HG02623 (cell line): Measurements from ENCODE around the gene RPS21.
A peak's percentile ranks its signal among the peaks of the same experiment; 100 is the strongest.

ENCODE experiments used
- ATAC-seq: cut with Tn5 transposase; IDR thresholded peaks from one replicate; pipeline ENCODE4 v1.9.1; 2021; ENCODE audit warnings: moderate library complexity; ENCODE audit not compliant: unreplicated experiment

Gene RPS21

DNA sequence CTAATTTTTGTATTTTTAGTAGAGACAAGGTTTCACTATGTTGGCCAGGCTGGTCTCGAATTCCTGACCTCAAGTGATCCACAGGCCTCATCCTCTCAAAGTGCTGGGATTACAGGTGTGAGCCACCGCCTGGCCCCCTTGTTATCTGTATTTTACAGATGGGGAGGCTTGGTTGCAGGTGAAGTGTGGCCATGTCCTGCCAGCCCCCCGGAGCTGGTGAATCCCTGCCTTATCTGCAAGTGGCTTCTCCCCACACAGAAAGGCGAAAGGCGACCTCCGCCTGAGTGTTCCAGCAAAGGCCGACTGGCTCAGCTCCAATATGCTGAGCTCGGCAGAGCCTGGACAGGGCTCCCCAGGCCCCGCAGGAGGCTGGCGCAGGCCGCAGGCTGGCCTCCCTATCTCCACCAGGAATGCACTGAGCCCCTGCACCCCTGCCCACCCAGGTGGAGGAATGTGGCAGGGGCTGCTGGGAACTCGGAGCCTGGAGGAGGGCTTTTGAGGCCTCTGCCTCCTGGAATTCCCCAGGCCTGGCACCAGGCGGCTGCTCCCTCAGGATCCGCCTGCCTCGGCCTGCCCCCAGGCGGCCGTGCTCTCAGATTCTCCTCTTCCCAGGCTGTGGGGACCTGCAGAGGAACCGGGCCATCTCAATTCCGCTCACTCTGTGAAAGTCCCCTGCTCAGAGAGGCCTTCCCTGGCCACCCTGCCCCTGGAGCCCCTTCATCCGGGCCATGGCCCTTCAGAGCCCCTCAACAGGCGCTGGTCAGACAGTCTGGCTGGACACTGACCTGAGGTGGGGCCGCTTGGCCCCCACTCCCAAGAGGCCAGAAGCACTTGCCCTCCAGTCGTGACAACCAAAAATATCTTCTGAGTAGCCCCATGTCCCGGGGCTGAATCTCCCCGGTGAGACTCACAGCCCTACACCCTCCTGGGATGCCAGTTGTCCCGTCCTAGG is 10.5 kb upstream of the RPS21 start:
- no peak for ATAC-seq

- ATAC-seq: no peak
These were observed 9.8 kb upstream of the RPS21 start for GRCh38 chr20:62377064-62377461.

DNA sequence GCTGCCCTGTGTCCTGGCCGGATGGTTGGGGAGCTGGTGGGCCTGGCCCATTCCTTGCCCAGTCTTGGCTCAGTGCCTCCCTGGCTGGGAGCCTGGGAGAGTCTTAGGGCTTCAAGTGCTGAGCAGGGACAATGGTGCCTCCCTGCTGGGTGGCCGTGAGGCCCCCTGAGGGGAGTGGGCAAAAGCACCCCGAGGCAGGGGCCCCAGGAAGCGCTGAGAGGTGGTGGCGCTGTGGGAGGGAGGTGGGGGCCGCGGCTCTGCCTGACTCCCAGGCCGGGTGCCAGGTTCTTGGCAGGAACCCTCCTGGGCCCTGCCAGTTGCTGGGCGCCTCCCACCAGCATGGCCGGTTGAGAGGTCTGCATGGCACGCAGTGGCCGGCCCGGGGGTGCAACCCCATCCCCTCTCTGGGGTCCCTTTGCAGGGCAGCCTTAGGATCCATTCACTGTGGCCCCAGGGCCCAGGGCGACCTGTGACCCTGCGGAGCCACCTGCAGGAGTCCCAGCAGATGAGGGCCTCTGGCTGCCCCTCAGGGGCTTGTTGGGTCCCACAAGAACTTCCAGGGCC is 9.2 kb upstream of the RPS21 start:
- no peak for ATAC-seq

DNA sequence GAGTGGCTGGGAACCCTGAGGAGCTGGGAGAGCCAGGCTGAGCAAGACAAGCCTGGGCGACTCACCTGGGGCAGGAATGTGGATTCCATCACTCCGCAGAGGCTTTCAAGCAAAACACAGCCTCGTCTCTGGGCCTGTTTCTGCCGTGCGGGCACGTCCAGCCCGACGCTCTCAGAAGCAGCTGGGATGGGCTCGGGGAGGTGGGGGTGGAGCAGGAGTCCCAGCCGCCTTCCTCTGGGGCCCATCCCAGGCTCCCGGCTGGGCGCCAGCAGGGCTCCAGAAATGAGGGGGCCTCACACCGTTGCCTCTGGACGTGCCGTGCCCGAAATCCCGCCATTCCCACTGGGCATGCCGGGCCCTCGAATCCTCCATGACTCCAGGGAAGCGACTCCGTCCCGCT is 8.7 kb upstream of the RPS21 start:
- ATAC-seq: no peak

DNA sequence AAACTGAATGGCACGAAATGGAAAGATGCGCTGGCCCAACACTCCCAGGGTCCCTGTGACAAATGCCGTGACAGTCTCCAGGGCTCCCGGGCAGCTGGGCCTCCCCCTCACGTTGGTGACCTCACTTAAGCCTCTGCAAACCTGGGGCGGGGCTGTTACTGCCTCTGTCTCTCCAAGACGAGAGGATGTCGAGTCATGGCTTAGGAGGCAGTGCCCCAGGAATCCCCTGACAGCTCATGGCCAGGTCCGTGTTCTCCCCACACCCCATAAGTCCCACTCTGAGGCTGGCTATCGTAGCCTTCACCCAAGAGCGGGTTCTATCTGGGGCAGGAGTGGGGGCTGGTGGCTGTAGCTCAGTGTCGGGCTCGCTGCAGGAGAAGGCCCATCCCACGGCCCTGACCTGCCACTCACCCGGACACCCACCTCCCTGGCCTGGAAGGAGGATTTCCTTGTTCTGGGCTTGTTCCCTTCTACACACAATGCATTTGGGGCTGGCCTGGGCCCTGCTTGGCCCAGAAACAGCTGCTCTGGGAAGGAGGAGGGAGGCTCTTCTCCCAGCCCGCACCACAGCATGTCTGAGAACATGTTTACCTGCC is 5.6 kb upstream of the RPS21 start:
- ATAC-seq: no peak

- ATAC-seq: no peak
These were observed 5.1 kb upstream of the RPS21 start for GRCh38 chr20:62381842-62382241.

GRCh38 chr20:62382306-62383198 is 4.4 kb upstream of the RPS21 start:
- peak; percentile 59 for ATAC-seq

DNA sequence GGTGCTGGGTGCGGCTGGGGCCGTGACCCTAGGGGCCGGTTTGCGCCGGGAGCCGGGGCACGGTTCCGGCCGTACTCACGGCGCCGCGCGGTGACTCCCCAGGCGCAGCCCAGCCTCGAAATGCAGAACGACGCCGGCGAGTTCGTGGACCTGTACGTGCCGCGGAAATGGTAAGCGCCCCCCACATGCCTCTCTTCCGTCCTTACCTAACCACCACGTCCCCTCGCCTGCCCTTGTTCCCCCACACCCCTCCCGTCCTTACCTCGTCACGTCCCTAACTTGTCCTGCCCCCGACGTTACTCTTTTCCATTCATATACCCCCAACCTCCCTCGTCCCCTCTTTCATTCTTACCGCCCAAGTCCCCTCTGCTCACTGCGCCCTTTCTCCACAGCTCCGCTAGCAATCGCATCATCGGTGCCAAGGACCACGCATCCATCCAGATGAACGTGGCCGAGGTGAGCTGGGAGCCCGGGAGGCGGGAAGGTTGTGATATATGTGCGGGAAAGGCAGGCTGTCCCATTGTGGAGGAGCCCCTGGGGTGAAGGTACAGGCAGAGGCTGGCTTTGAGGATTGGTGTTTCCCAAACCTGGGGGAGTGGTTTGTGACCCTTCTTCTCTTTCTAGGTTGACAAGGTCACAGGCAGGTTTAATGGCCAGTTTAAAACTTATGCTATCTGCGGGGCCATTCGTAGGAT is 463 bp downstream of the RPS21 start:
- no peak for ATAC-seq

- no peak for ATAC-seq
These were observed 1.2 kb downstream of the RPS21 start for GRCh38 chr20:62387933-62388635.

- ATAC-seq: no peak
These were observed 2.1 kb downstream of the RPS21 start for GRCh38 chr20:62388839-62389600.

DNA sequence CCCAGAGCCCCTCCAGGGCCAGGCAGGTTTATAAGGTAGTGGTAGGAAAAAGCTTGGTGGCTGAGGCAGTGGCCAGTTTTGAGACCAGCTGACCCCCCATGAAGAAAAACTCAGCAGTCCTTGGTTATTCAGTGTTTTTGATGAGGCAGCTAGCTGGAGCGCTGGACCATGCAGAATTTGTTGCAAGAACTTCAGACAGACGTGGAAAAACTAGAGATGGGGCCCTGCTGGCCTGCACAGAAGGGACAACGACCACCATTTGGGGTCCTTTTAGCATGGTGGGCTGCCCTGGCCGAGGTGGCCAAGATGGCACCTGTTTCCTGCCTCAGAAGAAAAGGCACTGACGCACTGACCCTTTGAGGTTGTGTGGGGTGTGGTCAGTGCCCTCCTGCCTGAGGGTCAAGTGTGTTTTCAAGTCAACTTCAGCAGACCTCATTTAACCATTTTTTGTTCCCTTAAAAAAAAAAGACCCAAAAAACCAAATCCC is 2.7 kb downstream of the RPS21 start:
- no peak for ATAC-seq

- ATAC-seq: no peak
These were observed 3.6 kb downstream of the RPS21 start for GRCh38 chr20:62390317-62391164.

GRCh38 chr20:62391165-62392076 is 4.5 kb downstream of the RPS21 start:
- no peak for ATAC-seq

- no peak for ATAC-seq
These were observed 5.1 kb downstream of the RPS21 start for GRCh38 chr20:62392077-62392418.

- no peak for ATAC-seq
These were observed 5.9 kb downstream of the RPS21 start for GRCh38 chr20:62392621-62393334.

DNA sequence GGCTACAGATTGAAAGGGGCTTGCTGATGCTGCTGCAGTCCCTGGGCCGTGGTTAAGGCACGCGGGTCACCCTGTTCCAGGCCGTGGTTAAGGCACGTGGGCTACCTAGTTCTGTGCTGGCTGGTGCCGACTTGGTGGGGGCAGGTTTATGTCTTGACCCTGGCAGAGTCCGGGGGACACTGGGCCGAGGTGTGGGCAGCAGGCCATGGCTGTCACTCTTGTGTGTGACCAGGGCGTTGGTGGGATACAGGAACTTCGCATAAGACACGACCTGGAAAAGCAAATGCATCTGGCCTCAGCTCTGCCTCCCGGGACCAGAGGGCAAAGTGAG is 6.4 kb downstream of the RPS21 start:
- ATAC-seq: no peak

DNA sequence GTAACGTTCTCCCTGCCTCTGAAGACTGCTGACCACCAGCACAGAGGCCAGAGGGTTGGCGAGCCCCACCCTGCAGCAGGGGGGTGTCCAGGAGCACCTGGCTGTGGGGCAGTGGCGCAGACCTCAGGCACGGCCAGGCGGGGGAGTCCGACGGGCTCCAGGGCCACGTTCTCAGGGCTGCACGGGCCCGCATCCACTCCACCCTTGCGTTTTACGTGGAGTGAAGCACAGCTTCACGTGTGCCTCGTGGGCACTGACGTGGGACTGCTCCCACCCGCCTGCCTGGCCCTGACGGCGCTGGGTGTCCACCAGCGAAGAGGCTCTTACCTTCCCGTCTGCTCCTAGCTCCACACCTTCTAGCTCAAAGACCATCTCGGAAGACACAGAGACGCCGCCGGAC is 6.9 kb downstream of the RPS21 start:
- ATAC-seq: no peak
